SK-N-SH (cell line): ENCODE measurements around the gene SRRT. TPM values are rescaled to one million over a fixed set of nuclear protein-coding genes. Genes with fewer than 3 reads are reported as not detected.

Experiments
- CTCF ChIA-PET: fragments of 300-600, 350-600 bp; formaldehyde crosslinking; extraction: SDS; loops from one replicate; lab custom pipeline; 2021; lab: Yijun Ruan, JAX
- POLR2A ChIA-PET: fragments of 350-600 bp; sonication (Branson Sonifier 250); formaldehyde crosslinking; extraction: SDS; loops from one replicate; lab custom pipeline; 2020; ENCODE audit warnings: antibody characterized with exemption, inconsistent platforms; lab: Yijun Ruan, JAX
- DNase-seq: peaks from one replicate; pipeline ENCODE4 v3.0.0; 2012
- H2AFZ ChIP-seq: fragments of 200-600 bp; sonication (generic); 2 replicates; pipeline ENCODE4 v1.8.1; 2016; ENCODE audit warnings: antibody characterized with exemption, mild to moderate bottlenecking, low read depth
- H3F3A ChIP-seq: fragments of 200-600 bp; sonication (generic); replicated peaks from 2 replicates; pipeline ENCODE3; 2016; ENCODE audit warnings: antibody characterized with exemption, mild to moderate bottlenecking; ENCODE audit not compliant: insufficient read depth
- H3K27ac ChIP-seq, 2 experiments: fragments of 200-500 bp in 1 of 2; fragments of 200-600 bp in 1 of 2; sonication (Bioruptor generic) in 1 of 2; sonication (generic), shearing (Covaris generic) in 1 of 2; 2 replicates each; pipeline versions ENCODE4 v1.5.1 to v1.6.1; 2014 to 2016; ENCODE audit warnings: low read depth in 2 of 2, inconsistent platforms in 1 of 2, low read length in 1 of 2, mild to moderate bottlenecking in 1 of 2, mixed read lengths in 1 of 2
- H3K27me3 ChIP-seq: fragments of 200-600 bp; sonication (generic), shearing (Covaris generic); 2 replicates; pipeline ENCODE4 v1.6.1; 2016; ENCODE audit warnings: mixed run types; ENCODE audit not compliant: insufficient read depth
- H3K36me3 ChIP-seq, 2 experiments: fragments of 200-500 bp in 1 of 2; fragments of 200-600 bp in 1 of 2; sonication (Bioruptor generic) in 1 of 2; sonication (generic) in 1 of 2; replicated peaks in 1 of 2; 2 replicates each; pipeline versions ENCODE3 to v1.5.1; 2014 to 2016; ENCODE audit warnings: low read length in 1 of 2, mild to moderate bottlenecking in 1 of 2; ENCODE audit not compliant: insufficient read depth in 2 of 2, control insufficient read depth in 1 of 2
- H3K4me1 ChIP-seq, 2 experiments: fragments of 200-500 bp in 1 of 2; fragments of 200-600 bp in 1 of 2; sonication (Bioruptor generic) in 1 of 2; sonication (generic), shearing (Covaris generic) in 1 of 2; 2 replicates each; pipeline versions ENCODE4 v1.5.1 to v1.6.1; 2014 to 2016; ENCODE audit warnings: low read depth in 1 of 2, low read length in 1 of 2, mixed run types in 1 of 2; ENCODE audit not compliant: insufficient read depth in 2 of 2, control insufficient read depth in 1 of 2
- H3K4me2 ChIP-seq: fragments of 200-600 bp; sonication (generic), shearing (Covaris generic); 2 replicates; pipeline ENCODE4 v1.6.1; 2017; ENCODE audit warnings: mixed run types
- H3K4me3 ChIP-seq, 2 experiments: fragments of 200-500 bp in 1 of 2; fragments of 200-600 bp in 1 of 2; sonication (Bioruptor generic) in 1 of 2; sonication (generic), shearing (Covaris generic) in 1 of 2; 2 replicates each; pipeline versions ENCODE4 v1.5.1 to v1.8.1; 2014 to 2016; ENCODE audit warnings: low read depth in 2 of 2, inconsistent platforms in 1 of 2, low read length in 1 of 2, mild to moderate bottlenecking in 1 of 2, mixed read lengths in 1 of 2, moderate library complexity in 1 of 2
- H3K79me2 ChIP-seq: fragments of 200-600 bp; sonication (generic); 2 replicates; pipeline ENCODE4 v1.8.1; 2017; ENCODE audit warnings: mild to moderate bottlenecking; ENCODE audit not compliant: insufficient read depth
- H3K9ac ChIP-seq: fragments of 200-600 bp; sonication (generic); 2 replicates; pipeline ENCODE4 v1.6.1; 2017; ENCODE audit warnings: mixed run types
- H3K9me2 ChIP-seq: fragments of 200-600 bp; sonication (generic); 2 replicates; pipeline ENCODE4 v1.6.1; 2017; ENCODE audit warnings: mixed run types
- H3K9me3 ChIP-seq: fragments of 200-600 bp; sonication (generic); 2 replicates; pipeline ENCODE4 v1.6.1; 2017; ENCODE audit warnings: mixed run types, mild to moderate bottlenecking, moderate library complexity
- H4K20me1 ChIP-seq: fragments of 200-600 bp; sonication (generic); 2 replicates; pipeline ENCODE4 v1.6.1; 2017; ENCODE audit warnings: mild to moderate bottlenecking, mixed run types; ENCODE audit not compliant: insufficient read depth
- FOSL2 ChIP-seq: IDR thresholded peaks from 2 replicates; pipeline ENCODE4 v1.4.0; 2012; ENCODE audit warnings: low read depth, mild to moderate bottlenecking, moderate library complexity, borderline replicate concordance
- FOXJ3 ChIP-seq: sonication (generic); formaldehyde crosslinking; IDR thresholded peaks from 2 replicates; pipeline ENCODE4 v1.5.1; 2020; ENCODE audit warnings: mild to moderate bottlenecking, missing genetic modification reagents
- FOXM1 ChIP-seq: IDR thresholded peaks from 2 replicates; pipeline ENCODE4 v1.4.0; 2012; ENCODE audit warnings: low read depth, mild to moderate bottlenecking
- GABPA ChIP-seq: IDR thresholded peaks from 2 replicates; pipeline ENCODE4 v1.4.0; 2012; ENCODE audit warnings: low read depth, mild to moderate bottlenecking
- GATA2 ChIP-seq: sonication (generic); formaldehyde crosslinking; IDR thresholded peaks from 2 replicates; pipeline ENCODE4 v1.5.0; 2020; ENCODE audit warnings: mild to moderate bottlenecking, missing genetic modification reagents
- MEF2A ChIP-seq: IDR thresholded peaks from 2 replicates; pipeline ENCODE4 v1.4.0; 2012; ENCODE audit warnings: low read depth, borderline replicate concordance
- MXI1 ChIP-seq: IDR thresholded peaks from 2 replicates; pipeline ENCODE4 v1.6.1; 2012; ENCODE audit warnings: mild to moderate bottlenecking, low read depth, low read length, improper control_type of control experiment
- NFIC ChIP-seq: IDR thresholded peaks from 2 replicates; pipeline ENCODE4 v1.4.0; 2012; ENCODE audit warnings: borderline replicate concordance
- RAD21 ChIP-seq: IDR thresholded peaks from 2 replicates; pipeline ENCODE4 v1.6.1; 2012; ENCODE audit warnings: mild to moderate bottlenecking, low read length
- RCOR1 ChIP-seq: fragments of 150-350 bp; IDR thresholded peaks from 2 replicates; pipeline ENCODE4 v1.6.1; 2017; ENCODE audit warnings: antibody characterized with exemption, low read length
- SIN3A ChIP-seq: IDR thresholded peaks from 2 replicates; pipeline ENCODE4 v1.6.1; 2012; ENCODE audit warnings: low read depth, mild to moderate bottlenecking, low read length, moderate library complexity, borderline replicate concordance
- SMC3 ChIP-seq: IDR thresholded peaks from 2 replicates; pipeline ENCODE4 v1.6.1; 2012; ENCODE audit warnings: low read depth, low read length, improper control_type of control experiment
- TCF12 ChIP-seq: IDR thresholded peaks from 2 replicates; pipeline ENCODE4 v1.4.0; 2012
- TEAD4 ChIP-seq: IDR thresholded peaks from 2 replicates; pipeline ENCODE4 v1.4.0; 2012; ENCODE audit warnings: mild to moderate bottlenecking, borderline replicate concordance; ENCODE audit not compliant: insufficient read depth
- WGBS: methylation state at CpG from one replicate; pipeline ENCODE4 v1.1.6; 2017; ENCODE audit warnings: low lambda C conversion rate; 5-methylcytosine and 5-hydroxymethylcytosine counted together
- polyA plus RNA-seq, 3 experiments: library from polyadenylated mRNA; depleted of rRNA; stranded (reverse); fragments of >200 nt; gene quantifications; 2 replicates each; pipeline ENCODE4 v1.2.3, GENCODE V29; 2012
- TF ChIP-seq, protein P1 (sequence below): IDR thresholded peaks from 2 replicates; pipeline ENCODE4 v1.4.0; 2012; ENCODE audit warnings: low read depth
- TF ChIP-seq, protein P2 (sequence below): IDR thresholded peaks from 2 replicates; pipeline ENCODE4; 2012

Gene SRRT
- polyA plus RNA-seq, 1 of the 3 experiments (the other 2 are of a cell fraction), result 92.7 TPM

DNA sequence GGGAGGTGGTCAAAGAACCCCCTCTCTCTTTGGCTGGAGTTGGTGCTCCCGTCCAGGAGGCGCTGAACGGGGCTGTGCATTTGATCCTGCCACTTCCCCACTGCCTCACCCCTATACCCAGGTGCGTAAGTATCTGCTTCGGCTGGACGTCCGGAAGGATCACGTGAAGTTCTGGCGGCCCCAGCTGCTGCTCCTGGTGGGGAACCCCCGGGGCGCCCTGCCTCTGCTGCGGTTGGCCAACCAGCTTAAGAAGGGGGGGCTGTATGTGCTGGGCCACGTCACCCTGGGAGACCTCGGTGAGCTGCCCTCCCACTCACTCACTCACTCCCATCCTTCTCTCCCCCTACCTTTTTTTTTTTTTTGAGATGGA is 13.3 kb upstream of the SRRT start (continued):
- no peak for TF ChIP-seq MEF2A
- TF ChIP-seq FOSL2, result no peak
- TF ChIP-seq FOXJ3 (CRISPR knock-in tag), result no peak
- TF ChIP-seq FOXM1, result no peak
- no peak for TF ChIP-seq SMC3
- TF ChIP-seq NFIC, result no peak
- TF ChIP-seq, protein P1, sequence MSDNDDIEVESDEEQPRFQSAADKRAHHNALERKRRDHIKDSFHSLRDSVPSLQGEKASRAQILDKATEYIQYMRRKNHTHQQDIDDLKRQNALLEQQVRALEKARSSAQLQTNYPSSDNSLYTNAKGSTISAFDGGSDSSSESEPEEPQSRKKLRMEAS, result no peak
- TF ChIP-seq SIN3A, result no peak

DNA sequence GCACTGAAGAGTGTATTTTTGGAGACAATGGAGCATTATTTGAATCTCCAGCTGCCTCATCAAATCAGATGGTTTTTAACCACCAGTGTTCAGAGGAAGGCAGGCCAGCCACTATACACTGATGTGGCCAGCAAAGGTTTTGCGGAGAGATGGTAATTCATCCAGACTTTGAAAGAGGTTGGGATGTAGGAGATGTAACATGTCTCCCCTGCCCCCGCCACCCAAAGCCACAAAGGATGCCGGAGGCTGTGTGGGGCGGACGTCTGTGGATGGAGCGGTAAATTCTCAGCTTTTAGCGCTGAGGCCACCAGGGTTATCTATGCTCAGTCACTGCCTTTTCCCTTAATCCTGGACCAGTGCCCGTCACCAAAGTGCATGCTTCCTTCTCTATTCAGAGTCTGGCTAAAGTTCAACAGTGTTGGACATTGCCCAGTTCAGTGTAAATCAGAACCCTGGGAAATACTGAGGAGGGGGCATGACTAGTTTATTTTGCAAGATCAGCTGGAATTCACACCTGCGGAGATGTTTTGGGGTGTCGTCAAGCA is 11.4 kb upstream of the SRRT start:
- no peak overlapping the region for H3K4me3 ChIP-seq
- no peak overlapping the region for H3K9ac ChIP-seq
- H4K20me1 ChIP-seq, result no peaks in the 10 kb centered on the region
- peaks cover 23% of the 10 kb centered on the region in 2 experiments for H3K36me3 ChIP-seq
- 90% methylated on average over 10 of the region's 10 CpGs for WGBS
- H3K4me2 ChIP-seq, result no peak overlapping the region
- H2AFZ ChIP-seq, result no peak overlapping the region
- TF ChIP-seq GATA2, result no peak
- TF ChIP-seq TEAD4, result no peak
- TF ChIP-seq, protein P2, sequence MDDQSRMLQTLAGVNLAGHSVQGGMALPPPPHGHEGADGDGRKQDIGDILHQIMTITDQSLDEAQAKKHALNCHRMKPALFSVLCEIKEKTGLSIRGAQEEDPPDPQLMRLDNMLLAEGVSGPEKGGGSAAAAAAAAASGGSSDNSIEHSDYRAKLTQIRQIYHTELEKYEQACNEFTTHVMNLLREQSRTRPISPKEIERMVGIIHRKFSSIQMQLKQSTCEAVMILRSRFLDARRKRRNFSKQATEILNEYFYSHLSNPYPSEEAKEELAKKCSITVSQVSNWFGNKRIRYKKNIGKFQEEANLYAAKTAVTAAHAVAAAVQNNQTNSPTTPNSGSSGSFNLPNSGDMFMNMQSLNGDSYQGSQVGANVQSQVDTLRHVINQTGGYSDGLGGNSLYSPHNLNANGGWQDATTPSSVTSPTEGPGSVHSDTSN, result no peak
- TF ChIP-seq MXI1, result no peak
- peaks cover 23% of the 10 kb centered on the region for H3F3A ChIP-seq
- peak overlapping the region in 1 of 2 experiments; percentile 7; a peak in 1 of 4 replicates for H3K27ac ChIP-seq
- H3K9me3 ChIP-seq, result no peaks in the 10 kb centered on the region
- ChIA-PET POLR2A (no interaction called here), CTCF (interaction anchor here (0.8 to 2.4 kb wide), 6 partner anchors 11 to 158 kb away, joined by 3 to 13 read pairs (median 3); partner anchors contain the start of genes POP7, SLC12A9, SRRT and ZAN)
- H3K27me3 ChIP-seq, result no peaks in the 10 kb centered on the region
- no peak for DNase-seq
- H3K9me2 ChIP-seq, result no peaks in the 10 kb centered on the region
- H3K4me1 ChIP-seq, result peaks cover 2 to 19% of the 10 kb centered on the region in 2 experiments; a peak in 3 of 4 replicates
- H3K79me2 ChIP-seq, result no peaks in the 10 kb centered on the region

DNA sequence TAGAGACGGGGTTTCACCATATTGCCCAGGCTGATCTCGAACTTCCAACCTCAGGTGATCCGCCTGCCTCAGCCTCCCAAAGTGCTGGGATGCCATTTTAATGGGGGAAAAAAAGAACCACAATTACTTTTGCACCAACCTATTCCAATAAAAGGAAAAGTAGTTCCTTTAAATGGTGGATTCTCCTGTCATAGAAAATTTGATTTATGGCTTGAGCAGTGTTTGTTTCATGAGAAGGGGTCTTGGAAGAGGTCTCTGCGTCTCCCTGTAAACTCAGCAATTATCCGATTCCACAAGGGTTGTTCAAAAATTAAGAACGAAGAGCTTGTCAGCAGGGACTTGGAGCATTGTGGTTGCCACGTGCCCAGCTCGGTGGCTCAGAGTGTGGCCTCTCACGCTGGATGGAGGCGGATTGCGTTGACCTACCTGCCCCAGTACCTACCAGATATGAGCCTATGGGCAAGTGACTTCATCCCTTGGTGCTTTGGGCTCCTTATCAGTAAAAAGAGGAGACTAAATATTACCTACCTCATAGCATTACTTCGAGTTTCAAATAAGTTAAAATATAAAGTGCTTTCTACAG is 10.5 kb upstream of the SRRT start:
- no peaks in the 10 kb centered on the region for H3K79me2 ChIP-seq
- H3K4me2 ChIP-seq, result no peak overlapping the region
- no peak overlapping the region for H3K4me3 ChIP-seq
- H3F3A ChIP-seq, result peaks cover 23% of the 10 kb centered on the region
- peaks cover 23% of the 10 kb centered on the region in 2 experiments for H3K36me3 ChIP-seq
- 89% methylated on average over 12 of the region's 12 CpGs for WGBS
- peaks cover 2 to 19% of the 10 kb centered on the region in 2 experiments; a peak in 3 of 4 replicates for H3K4me1 ChIP-seq
- no peak for DNase-seq
- POLR2A ChIA-PET, result no interaction called here
- no peak overlapping the region for H3K9ac ChIP-seq
- H2AFZ ChIP-seq, result no peak overlapping the region
- TF ChIP-seq RCOR1 (no peak), RAD21 (no peak), GABPA (no peak), TCF12 (no peak)
- H3K9me2 ChIP-seq, result no peaks in the 10 kb centered on the region
- H3K27me3 ChIP-seq, result no peaks in the 10 kb centered on the region
- H3K27ac ChIP-seq, result no peak overlapping the region
- H4K20me1 ChIP-seq, result no peaks in the 10 kb centered on the region
- no peaks in the 10 kb centered on the region for H3K9me3 ChIP-seq
- CTCF ChIA-PET, result interaction anchor here (1.1 to 2.4 kb wide), 6 partner anchors 10 to 194 kb away, joined by 3 to 13 read pairs (median 3); partner anchors contain the start of genes SLC12A9 and SRRT
